ENCODE results near the gene KRTAP9-2. TPM values are rescaled to one million over a fixed set of nuclear protein-coding genes. Genes with fewer than 3 reads are reported as not detected.
A peak's percentile ranks its signal among the peaks of the same experiment; 100 is the strongest.
"Not testable (repeated sequence)": the region's sequence is repeated elsewhere in the genome, so short reads cannot be mapped to it uniquely, and the experiment has no call there.

KRTAP9-2 gene, protein sequence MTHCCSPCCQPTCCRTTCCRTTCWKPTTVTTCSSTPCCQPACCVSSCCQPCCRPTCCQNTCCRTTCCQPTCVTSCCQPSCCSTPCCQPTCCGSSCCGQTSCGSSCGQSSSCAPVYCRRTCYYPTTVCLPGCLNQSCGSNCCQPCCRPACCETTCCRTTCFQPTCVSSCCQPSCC
- total RNA-seq = not detected

DNA sequence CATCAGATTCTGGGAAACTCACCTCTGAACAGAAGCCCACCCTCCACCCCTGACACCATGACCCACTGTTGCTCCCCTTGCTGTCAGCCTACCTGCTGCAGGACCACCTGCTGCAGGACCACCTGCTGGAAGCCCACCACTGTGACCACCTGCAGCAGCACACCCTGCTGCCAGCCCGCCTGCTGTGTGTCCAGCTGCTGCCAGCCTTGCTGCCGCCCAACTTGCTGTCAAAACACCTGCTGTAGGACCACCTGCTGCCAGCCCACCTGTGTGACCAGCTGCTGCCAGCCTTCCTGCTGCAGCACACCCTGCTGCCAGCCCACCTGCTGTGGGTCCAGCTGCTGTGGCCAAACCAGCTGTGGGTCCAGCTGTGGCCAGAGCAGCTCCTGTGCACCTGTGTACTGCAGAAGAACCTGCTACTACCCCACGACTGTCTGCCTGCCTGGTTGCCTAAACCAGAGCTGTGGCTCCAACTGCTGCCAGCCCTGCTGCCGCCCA, at the start of gene KRTAP9-2:
TSS of gene KRTAP9-2 (plus strand) at position 51 of the 498 bp plus-strand sequence. CDS start at position 58, 7 bp downstream.
- intact Hi-C loops (cut with micrococcal nuclease); H3K36me3 Mint-ChIP-seq (ENCODE audit: low read depth); H3K4me3 Mint-ChIP-seq; ATAC-seq; H3K9me3 Mint-ChIP-seq; CTCF ChIA-PET; H3K4me1 Mint-ChIP-seq (ENCODE audit: low read depth); H3K27me3 Mint-ChIP-seq; H3K27ac Mint-ChIP-seq; POLR2A ChIA-PET; DNase-seq: not testable (repeated sequence)

GRCh38 chr17:41176744-41177387, 49.6 kb upstream of the KRTAP9-2 start:
- Mint-ChIP-seq H3K9me3 (no peaks in the 10 kb centered on the region), H3K27ac (no peak overlapping the region), H3K36me3 (ENCODE audit: low read depth) (no peaks in the 10 kb centered on the region), H3K27me3 (no peaks in the 10 kb centered on the region), H3K4me1 (ENCODE audit: low read depth) (no peaks in the 10 kb centered on the region), H3K4me3 (no peak overlapping the region)
- ATAC-seq (no peak), DNase-seq (no peak)
- POLR2A ChIA-PET = no interaction called here
- TF ChIP-seq, protein P1, sequence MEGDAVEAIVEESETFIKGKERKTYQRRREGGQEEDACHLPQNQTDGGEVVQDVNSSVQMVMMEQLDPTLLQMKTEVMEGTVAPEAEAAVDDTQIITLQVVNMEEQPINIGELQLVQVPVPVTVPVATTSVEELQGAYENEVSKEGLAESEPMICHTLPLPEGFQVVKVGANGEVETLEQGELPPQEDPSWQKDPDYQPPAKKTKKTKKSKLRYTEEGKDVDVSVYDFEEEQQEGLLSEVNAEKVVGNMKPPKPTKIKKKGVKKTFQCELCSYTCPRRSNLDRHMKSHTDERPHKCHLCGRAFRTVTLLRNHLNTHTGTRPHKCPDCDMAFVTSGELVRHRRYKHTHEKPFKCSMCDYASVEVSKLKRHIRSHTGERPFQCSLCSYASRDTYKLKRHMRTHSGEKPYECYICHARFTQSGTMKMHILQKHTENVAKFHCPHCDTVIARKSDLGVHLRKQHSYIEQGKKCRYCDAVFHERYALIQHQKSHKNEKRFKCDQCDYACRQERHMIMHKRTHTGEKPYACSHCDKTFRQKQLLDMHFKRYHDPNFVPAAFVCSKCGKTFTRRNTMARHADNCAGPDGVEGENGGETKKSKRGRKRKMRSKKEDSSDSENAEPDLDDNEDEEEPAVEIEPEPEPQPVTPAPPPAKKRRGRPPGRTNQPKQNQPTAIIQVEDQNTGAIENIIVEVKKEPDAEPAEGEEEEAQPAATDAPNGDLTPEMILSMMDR (IDR thresholded peaks at IDR 0.05) = no peak
- CTCF ChIA-PET = no interaction called here
- intact Hi-C loops (cut with micrococcal nuclease) = no loop called here

GRCh38 chr17:41177727-41178271, 48.6 kb upstream of the KRTAP9-2 start, which contains the start of gene KRTAP4-2:
TSS of gene KRTAP4-2 (minus strand) at chr17:41178221. CDS start at chr17:41178164, 57 bp downstream.
- POLR2A ChIA-PET = no interaction called here
- H3K9me3 Mint-ChIP-seq = no peaks in the 10 kb centered on the region
- no peak within 1 kb of the TSS for H3K27ac Mint-ChIP-seq

GRCh38 chr17:41178341-41178740, 48.1 kb upstream of the KRTAP9-2 start:
- H3K36me3 Mint-ChIP-seq (ENCODE audit: low read depth) = no peaks in the 10 kb centered on the region
- H3K9me3 Mint-ChIP-seq = no peaks in the 10 kb centered on the region
- no peaks in the 10 kb centered on the region for H3K27me3 Mint-ChIP-seq
- ChIA-PET CTCF (interaction anchor here (0.5 kb wide), 1 partner anchor 17 kb away, joined by 3 read pairs; no protein-coding TSS in a partner anchor), POLR2A (no interaction called here)
- ATAC-seq (peak; percentile 55), DNase-seq (no peak)
- H3K27ac Mint-ChIP-seq = no peak overlapping the region
- no peak overlapping the region for H3K4me3 Mint-ChIP-seq
- no peaks in the 10 kb centered on the region for H3K4me1 Mint-ChIP-seq (ENCODE audit: low read depth)
- TF ChIP-seq, protein P1 (IDR thresholded peaks at IDR 0.05) = no peak
- intact Hi-C loops (cut with micrococcal nuclease) = no loop called here

More at GRCh38 chr17:41177727-41178271, 48.6 kb upstream of the KRTAP9-2 start, which contains the start of gene KRTAP4-2:
- no peaks in the 10 kb centered on the region for H3K36me3 Mint-ChIP-seq (ENCODE audit: low read depth)
- TF ChIP-seq, protein P1 (IDR thresholded peaks at IDR 0.05) = no peak
- H3K27me3 Mint-ChIP-seq = no peaks in the 10 kb centered on the region
- H3K4me3 Mint-ChIP-seq = no peak within 1 kb of the TSS
- intact Hi-C loops (cut with micrococcal nuclease) = no loop called here
- CTCF ChIA-PET = interaction anchor here (0.5 kb wide), 1 partner anchor 17 kb away, joined by 3 read pairs; no protein-coding TSS in a partner anchor
- no peaks in the 10 kb centered on the region for H3K4me1 Mint-ChIP-seq (ENCODE audit: low read depth)
- ATAC-seq = no peak
- DNase-seq = no peak

GRCh38 chr17:41178843-41179616, 47.4 kb upstream of the KRTAP9-2 start:
- Mint-ChIP-seq H3K4me1 (ENCODE audit: low read depth) (no peaks in the 10 kb centered on the region), H3K27ac (no peak overlapping the region), H3K36me3 (ENCODE audit: low read depth) (no peaks in the 10 kb centered on the region), H3K27me3 (no peaks in the 10 kb centered on the region), H3K9me3 (no peaks in the 10 kb centered on the region), H3K4me3 (no peak overlapping the region)
- ChIA-PET POLR2A (no interaction called here), CTCF (no interaction called here)
- no peak for ATAC-seq
- intact Hi-C loops (cut with micrococcal nuclease) = no loop called here
- no peak for DNase-seq
- TF ChIP-seq, protein P1 (IDR thresholded peaks at IDR 0.05) = no peak
